ENCODE results near the gene ITPK1.

Gene ITPK1

DNA sequence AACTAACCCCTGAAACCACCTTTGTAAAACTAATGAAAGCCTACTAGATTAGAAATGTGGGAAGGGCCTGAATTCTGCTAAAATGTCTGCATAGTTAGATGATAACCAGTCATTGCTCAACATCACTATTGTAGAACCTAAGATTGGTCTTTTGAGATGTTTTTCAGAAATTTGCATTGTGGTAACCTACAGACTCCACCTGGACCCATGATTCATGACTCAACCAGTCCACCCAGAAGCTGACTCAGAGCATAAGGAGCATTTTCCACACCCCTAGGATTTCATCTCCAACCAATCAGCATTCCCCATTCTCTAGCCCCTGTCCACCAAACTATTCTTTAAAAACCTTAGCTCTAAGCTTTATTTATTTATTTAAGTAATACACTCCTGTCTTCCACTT is 223.1 kb downstream of the ITPK1 start:
- no peak for DNase-seq (ENCODE audit: low read depth in 2 of 2)

- no peak for DNase-seq (ENCODE audit: low read depth in 2 of 2)
Observed at GRCh38 chr14:92890830-92891588, 224.7 kb downstream of the ITPK1 start.

DNA sequence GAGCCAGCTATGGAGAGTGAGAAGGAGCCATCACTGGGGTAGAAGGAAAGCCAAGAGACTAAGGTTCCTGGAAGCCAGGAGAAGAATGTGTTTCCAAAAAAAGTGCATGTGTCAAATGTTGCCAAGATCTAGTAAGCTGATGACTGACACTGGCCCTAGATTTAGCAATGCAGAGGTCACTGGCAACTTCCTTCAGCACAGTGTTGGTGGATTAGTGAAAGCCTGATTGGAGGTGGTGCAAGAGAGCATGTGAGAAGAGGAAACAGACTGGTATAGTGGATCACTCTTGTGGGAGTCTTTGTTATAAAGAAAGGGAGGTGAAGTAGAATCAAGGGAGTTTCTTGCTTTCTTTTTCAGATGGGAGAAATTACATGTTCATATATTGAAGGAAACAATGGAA is 226.8 kb downstream of the ITPK1 start:
- no peak for DNase-seq (ENCODE audit: low read depth in 2 of 2)

DNA sequence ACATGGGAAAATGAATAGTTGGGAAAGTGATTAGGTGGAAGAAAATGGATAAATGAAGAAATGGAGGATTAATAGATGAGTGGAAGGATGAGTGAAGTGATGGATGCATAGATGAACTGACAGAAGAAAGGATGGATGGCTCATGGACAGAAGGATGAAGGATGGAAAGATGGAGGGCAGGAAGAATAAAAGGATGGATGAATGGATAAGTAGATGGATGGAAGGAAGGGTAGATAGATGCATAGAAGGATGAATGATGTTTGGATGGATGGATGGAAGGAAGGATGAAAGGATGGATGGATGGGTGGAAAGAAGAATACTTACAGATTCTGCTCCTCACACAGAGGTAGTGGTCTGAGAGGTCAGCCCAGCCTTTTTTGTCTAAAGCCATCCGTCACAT is 228.6 kb downstream of the ITPK1 start:
- no peak for DNase-seq (ENCODE audit: low read depth in 2 of 2)

All from fibroblast of skin of left quadriceps (primary cell).